HG02884 (cell line): Measurements from ENCODE around the gene DCAF4L1.

ENCODE experiments used
- ATAC-seq: cut with Tn5 transposase; IDR thresholded peaks from one replicate; pipeline ENCODE4 v1.9.1; 2021; ENCODE audit warnings: mild to moderate bottlenecking, moderate library complexity; ENCODE audit not compliant: unreplicated experiment

Gene DCAF4L1

GRCh38 chr4:41989994-41990364 lies 8.4 kb downstream of the DCAF4L1 start:
- ATAC-seq, result peak; percentile 13

- peak; percentile 99 for ATAC-seq
Observed at GRCh38 chr4:41990365-41991111, 9.0 kb downstream of the DCAF4L1 start, which contains the start of gene SLC30A9. Gene SLC30A9, plus strand, starts transcription at chr4:41990530. Its CDS starts 122 bp downstream, at chr4:41990652.

- ATAC-seq, result no peak
Observed at GRCh38 chr4:41991916-41992767, 10.6 kb downstream of the DCAF4L1 start.

- no peak for ATAC-seq
Observed at GRCh38 chr4:41992967-41993857, 11.7 kb downstream of the DCAF4L1 start.

- ATAC-seq, result no peak
Observed at GRCh38 chr4:41994461-41994985, 13.0 kb downstream of the DCAF4L1 start.

- no peak for ATAC-seq
Observed at GRCh38 chr4:41998019-41998418, 16.5 kb downstream of the DCAF4L1 start.

GRCh38 chr4:41999321-41999720 lies 17.8 kb downstream of the DCAF4L1 start:
- ATAC-seq, result no peak

- no peak for ATAC-seq
Observed at GRCh38 chr4:42008011-42008786, 26.6 kb downstream of the DCAF4L1 start.

GRCh38 chr4:42015438-42015837 lies 33.9 kb downstream of the DCAF4L1 start:
- no peak for ATAC-seq

GRCh38 chr4:42018451-42018850 lies 36.9 kb downstream of the DCAF4L1 start:
- ATAC-seq, result no peak
